Small intestine (tissue), 7 donors: ENCODE measurements around the gene PAM. TPM values are rescaled to one million over a fixed set of nuclear protein-coding genes. Genes with fewer than 3 reads are reported as not detected.
A peak's percentile ranks its signal among the peaks of the same experiment; 100 is the strongest.
"Not testable (repeated sequence)": the region's sequence is repeated elsewhere in the genome, so short reads cannot be mapped to it uniquely, and the experiment has no call there.

Source experiments
- DNase-seq, 2 donors: peaks; one replicate each; pipeline versions ENCODE4 v3.0.0 to v3.0.0-alpha.2; 2013
- FAIRE-seq: peaks from 2 replicates; lab custom pipeline; 2012; peaks lifted over from hg19 to GRCh38; lab: Jason Lieb, UNC
- H3K27ac ChIP-seq, 3 donors: one replicate each; pipeline ENCODE4 v1.5.1; 2013; ENCODE audit warnings: low read length in 2 of 3, mild to moderate bottlenecking in 2 of 3, control low read depth in 1 of 3, inconsistent platforms in 1 of 3, low read depth in 1 of 3, moderate library complexity in 1 of 3
- H3K27me3 ChIP-seq, 3 donors: one replicate each; pipeline ENCODE4 v1.6.1; 2013; ENCODE audit warnings: low read length in 3 of 3, inconsistent platforms in 1 of 3; ENCODE audit not compliant: control insufficient read depth in 3 of 3, insufficient read depth in 3 of 3
- H3K36me3 ChIP-seq, 3 donors: one replicate each; pipeline ENCODE4 v1.6.1; 2013; ENCODE audit warnings: low read length in 3 of 3, inconsistent platforms in 1 of 3, low read depth in 1 of 3, mild to moderate bottlenecking in 1 of 3, moderate library complexity in 1 of 3; ENCODE audit not compliant: control insufficient read depth in 3 of 3, insufficient read depth in 2 of 3
- H3K4me1 ChIP-seq, 3 donors: one replicate each; pipeline ENCODE4 v1.6.1; 2013; ENCODE audit warnings: low read length in 2 of 3, inconsistent platforms in 1 of 3, low read depth in 1 of 3, mild to moderate bottlenecking in 1 of 3, moderate library complexity in 1 of 3; ENCODE audit not compliant: control insufficient read depth in 3 of 3, insufficient read depth in 2 of 3
- H3K4me3 ChIP-seq, 3 donors: one replicate each; pipeline ENCODE4 v1.5.1; 2013; ENCODE audit warnings: low read length in 3 of 3, control low read depth in 1 of 3, inconsistent platforms in 1 of 3, low read depth in 1 of 3, mild to moderate bottlenecking in 1 of 3, moderate library complexity in 1 of 3
- H3K9me3 ChIP-seq, 2 donors: one replicate each; pipeline ENCODE4 v1.6.1; 2013; ENCODE audit warnings: low read depth in 1 of 2, low read length in 1 of 2; ENCODE audit not compliant: control insufficient read depth in 2 of 2, insufficient read depth in 1 of 2
- WGBS, 3 donors: extraction: QIAGEN DNeasy Blood & Tissue Kit; methylation state at CpG; one replicate each; pipeline ENCODE4 v1.1.7; 2013; 5-methylcytosine and 5-hydroxymethylcytosine counted together
- polyA plus RNA-seq, 4 donors: library from polyadenylated mRNA; stranded (reverse) in 3 of 4; unstranded in 1 of 4; fragments of 200-250 nt in 3 of 4; fragments of 120-200 nt in 1 of 4; gene quantifications; one replicate each; pipeline versions ENCODE4 v1.2.1 to v1.2.3, GENCODE V29; 2013
- donor health status: healthy with polysubstance abuse.
- donor health status: control.
- donor health status: control.
- donor health status: Bipolar disorder and iron deficiency.
- donor health status: healthy.

PAM gene
- polyA plus RNA-seq, 4 donors, result 40.3 to 110 (median 59.8) TPM

GRCh38 chr5:102901424-102902134 is 146.5 kb downstream of the PAM start:
- H3K36me3 ChIP-seq, result no peaks in the 10 kb centered on the region
- DNase-seq (no peak), FAIRE-seq (no peak)
- no peaks in the 10 kb centered on the region for H3K27me3 ChIP-seq
- H3K9me3 ChIP-seq, result no peaks in the 10 kb centered on the region
- WGBS, 3 donors, result 73 to 91% (median 86%) methylated on average over 3 of the region's 3 CpGs
- no peak overlapping the region for H3K27ac ChIP-seq
- H3K4me3 ChIP-seq, result no peak overlapping the region
- H3K4me1 ChIP-seq, result no peaks in the 10 kb centered on the region

GRCh38 chr5:102902135-102902448 is 147.0 kb downstream of the PAM start:
- Histone ChIP-seq H3K9me3 (no peaks in the 10 kb centered on the region), H3K36me3 (no peaks in the 10 kb centered on the region), H3K4me1 (no peaks in the 10 kb centered on the region), H3K27me3 (no peaks in the 10 kb centered on the region), H3K27ac (no peak overlapping the region), H3K4me3 (no peak overlapping the region)
- DNase-seq, result peak in 1 of 2 donors; percentile 22
- FAIRE-seq, result no peak

GRCh38 chr5:102902647-102903046 is 147.5 kb downstream of the PAM start:
- no peaks in the 10 kb centered on the region for H3K9me3 ChIP-seq
- no peaks in the 10 kb centered on the region for H3K36me3 ChIP-seq
- FAIRE-seq, result no peak
- no peaks in the 10 kb centered on the region for H3K4me1 ChIP-seq
- no peak overlapping the region for H3K27ac ChIP-seq
- 92 to 94% (median 93%) methylated on average over 2 of the region's 2 CpGs for WGBS, 3 donors
- H3K4me3 ChIP-seq, result no peak overlapping the region
- H3K27me3 ChIP-seq, result no peaks in the 10 kb centered on the region
- no peak for DNase-seq

DNA sequence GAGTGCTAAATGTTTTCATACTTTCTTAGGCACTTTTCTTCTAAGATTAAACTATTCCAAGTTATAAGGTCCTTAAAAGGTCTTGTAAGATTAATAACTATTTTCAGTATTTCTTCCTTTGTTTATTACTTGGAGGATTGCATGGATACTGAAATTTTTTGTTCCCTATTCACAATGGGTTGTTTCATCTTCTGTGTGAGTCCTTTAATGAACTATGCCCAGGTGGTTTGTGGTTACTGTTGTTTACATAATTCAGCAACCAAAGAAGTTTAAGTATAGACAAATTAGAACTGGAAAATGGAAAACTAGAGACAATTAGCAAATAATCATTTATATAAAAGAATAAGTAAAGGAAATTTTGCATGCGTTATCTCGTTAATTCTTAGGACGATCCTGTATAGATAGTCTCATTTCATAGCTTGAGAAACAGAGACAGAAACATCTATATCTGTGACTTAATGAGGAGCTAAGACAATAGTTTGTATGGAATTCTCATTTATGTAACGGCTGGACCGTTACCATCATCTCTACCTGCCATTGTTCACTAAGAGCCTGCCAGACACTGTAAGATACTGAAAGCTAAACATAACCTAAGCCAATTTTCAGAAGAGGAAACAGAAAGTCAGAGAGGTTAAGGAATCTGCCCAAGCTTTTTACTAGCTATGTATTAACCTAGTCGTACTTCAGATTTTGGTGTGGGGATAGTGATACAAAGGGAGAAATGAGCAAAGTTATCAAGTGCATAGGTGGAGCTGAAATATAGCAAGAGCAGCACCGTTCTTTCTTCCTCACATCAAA is 148.2 kb downstream of the PAM start:
- H3K4me3 ChIP-seq, result no peak overlapping the region
- no peaks in the 10 kb centered on the region for H3K9me3 ChIP-seq
- no peaks in the 10 kb centered on the region for H3K36me3 ChIP-seq
- FAIRE-seq (no peak), DNase-seq (no peak)
- no peaks in the 10 kb centered on the region for H3K27me3 ChIP-seq
- 84 to 89% (median 88%) methylated on average over 7 of the region's 7 CpGs for WGBS, 3 donors
- no peaks in the 10 kb centered on the region for H3K4me1 ChIP-seq
- H3K27ac ChIP-seq, result no peak overlapping the region

- no peaks in the 10 kb centered on the region for H3K36me3 ChIP-seq
- no peak overlapping the region for H3K4me3 ChIP-seq
- H3K27ac ChIP-seq, result no peak overlapping the region
- H3K9me3 ChIP-seq, result no peaks in the 10 kb centered on the region
- H3K27me3 ChIP-seq, result no peaks in the 10 kb centered on the region
- FAIRE-seq (no peak), DNase-seq (no peak)
- H3K4me1 ChIP-seq, result no peaks in the 10 kb centered on the region
- WGBS, 3 donors, result 79 to 95% (median 86%) methylated on average over 1 of the region's 1 CpG
Measured at GRCh38 chr5:102905056-102905455, 150.0 kb downstream of the PAM start.

- not testable (repeated sequence) for DNase-seq, H3K4me3 ChIP-seq, H3K4me1 ChIP-seq, H3K27ac ChIP-seq, FAIRE-seq, H3K36me3 ChIP-seq, H3K9me3 ChIP-seq, H3K27me3 ChIP-seq
- WGBS, 3 donors, result no CpG with 5 or more reads among the region's 2 CpGs
Measured at GRCh38 chr5:102907099-102907498, 152.0 kb downstream of the PAM start.

DNA sequence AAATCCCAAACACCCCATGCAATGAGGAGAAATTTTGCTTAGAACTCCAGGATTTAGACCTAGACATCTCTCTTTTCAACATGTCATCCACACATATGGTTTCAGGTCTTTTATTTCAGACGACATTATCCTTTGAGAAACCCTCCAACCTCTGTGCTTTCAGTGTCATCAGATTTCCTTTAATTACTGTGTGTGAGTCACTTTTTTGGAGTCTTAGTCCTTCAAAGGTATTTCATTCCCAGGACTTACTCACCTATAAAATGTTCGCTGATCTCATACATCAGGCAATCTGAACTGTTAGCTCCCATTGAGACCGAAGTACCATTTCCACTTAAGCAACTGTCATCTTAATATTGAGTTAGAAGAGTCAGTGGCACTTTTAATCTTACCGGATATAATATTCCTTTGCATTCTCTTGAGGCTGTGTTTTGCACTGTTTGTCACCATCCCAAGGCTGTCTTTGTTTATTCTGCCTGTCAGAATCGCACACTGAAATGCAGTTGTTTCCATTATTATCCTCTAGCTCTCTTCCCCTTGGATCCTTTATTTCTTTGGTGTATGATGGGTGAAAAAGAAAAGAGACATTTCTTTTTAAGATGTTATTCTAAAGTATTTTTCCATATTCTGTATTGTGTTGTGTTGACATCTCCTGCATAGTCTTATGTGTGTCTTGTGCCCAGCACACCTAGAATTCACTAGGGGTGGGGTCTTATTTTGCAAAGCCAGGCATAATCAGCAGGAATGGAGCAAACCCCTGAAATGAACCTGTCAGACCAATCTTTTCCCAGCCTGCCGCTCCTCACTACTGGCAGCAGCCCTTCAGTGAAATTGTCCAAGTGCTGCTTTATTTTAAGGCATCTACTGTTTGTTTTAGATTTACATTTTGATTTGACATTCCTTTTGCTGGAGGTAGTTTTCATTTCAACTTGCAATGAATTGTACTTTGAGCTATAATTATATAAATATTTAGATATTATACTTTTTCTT is 155.4 kb downstream of the PAM start:
- 79 to 91% (median 89%) methylated on average over 6 of the region's 6 CpGs for WGBS, 3 donors
- no peak overlapping the region for H3K27ac ChIP-seq
- H3K27me3 ChIP-seq, result no peaks in the 10 kb centered on the region
- FAIRE-seq (no peak), DNase-seq (no peak)
- H3K4me3 ChIP-seq, result no peak overlapping the region
- no peaks in the 10 kb centered on the region for H3K9me3 ChIP-seq
- peaks cover 0 to 3% (median 0%) of the 10 kb centered on the region in 3 donors for H3K4me1 ChIP-seq
- no peaks in the 10 kb centered on the region for H3K36me3 ChIP-seq

GRCh38 chr5:102911973-102912372 is 156.9 kb downstream of the PAM start:
- Histone ChIP-seq H3K36me3 (no peaks in the 10 kb centered on the region), H3K27ac (no peak overlapping the region), H3K9me3 (no peaks in the 10 kb centered on the region), H3K4me3 (no peak overlapping the region), H3K27me3 (no peaks in the 10 kb centered on the region), H3K4me1 (peaks cover 0 to 3% (median 0%) of the 10 kb centered on the region in 3 donors)
- no peak for FAIRE-seq
- no peak for DNase-seq
- WGBS, 3 donors, result 46 to 85% (median 81%) methylated on average over 2 of the region's 2 CpGs
